ENCODE results near the gene RASGEF1B.

DNA sequence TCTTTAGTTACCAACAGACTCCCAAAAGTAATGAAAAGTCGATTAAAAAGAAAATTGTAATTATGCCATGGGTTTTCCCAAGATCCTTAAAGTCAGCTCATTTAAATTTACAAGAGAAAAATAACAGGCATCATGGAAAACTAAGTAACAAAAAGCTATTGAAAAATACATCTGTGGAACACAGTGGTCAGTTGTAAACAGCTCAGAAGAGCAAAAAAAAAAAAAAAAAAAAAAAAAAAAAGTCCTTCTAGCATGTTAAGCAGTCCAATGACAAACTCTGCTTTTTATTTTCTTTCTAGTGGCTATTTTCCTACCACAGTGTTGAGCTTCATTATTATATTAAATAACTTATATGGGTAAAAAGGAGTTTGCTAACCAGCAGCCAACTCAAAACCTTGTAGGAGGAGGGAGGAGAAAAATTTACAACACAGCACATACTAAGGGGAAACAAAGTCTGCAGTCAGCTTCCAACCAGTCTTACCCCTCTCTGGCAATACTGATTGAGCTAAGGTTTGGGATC lies 44.9 kb downstream of the RASGEF1B start:
- TF ChIP-seq POLR2A (IDR thresholded peaks at IDR 0.05; ENCODE audit: low read length) (no peak), GATA1 (IDR thresholded peaks at IDR 0.05; ENCODE audit: low read depth, low read length) (no peak)

Measured in erythroblast (primary cell).